HG02938 (cell line): ENCODE measurements around the gene PLEKHA8.

Experiments
- ATAC-seq: cut with Tn5 transposase; IDR thresholded peaks from one replicate; pipeline ENCODE4 v1.9.1; 2021; ENCODE audit warnings: mild to moderate bottlenecking, moderate library complexity; ENCODE audit not compliant: unreplicated experiment

PLEKHA8 gene, protein sequence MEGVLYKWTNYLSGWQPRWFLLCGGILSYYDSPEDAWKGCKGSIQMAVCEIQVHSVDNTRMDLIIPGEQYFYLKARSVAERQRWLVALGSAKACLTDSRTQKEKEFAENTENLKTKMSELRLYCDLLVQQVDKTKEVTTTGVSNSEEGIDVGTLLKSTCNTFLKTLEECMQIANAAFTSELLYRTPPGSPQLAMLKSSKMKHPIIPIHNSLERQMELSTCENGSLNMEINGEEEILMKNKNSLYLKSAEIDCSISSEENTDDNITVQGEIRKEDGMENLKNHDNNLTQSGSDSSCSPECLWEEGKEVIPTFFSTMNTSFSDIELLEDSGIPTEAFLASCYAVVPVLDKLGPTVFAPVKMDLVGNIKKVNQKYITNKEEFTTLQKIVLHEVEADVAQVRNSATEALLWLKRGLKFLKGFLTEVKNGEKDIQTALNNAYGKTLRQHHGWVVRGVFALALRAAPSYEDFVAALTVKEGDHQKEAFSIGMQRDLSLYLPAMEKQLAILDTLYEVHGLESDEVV

DNA sequence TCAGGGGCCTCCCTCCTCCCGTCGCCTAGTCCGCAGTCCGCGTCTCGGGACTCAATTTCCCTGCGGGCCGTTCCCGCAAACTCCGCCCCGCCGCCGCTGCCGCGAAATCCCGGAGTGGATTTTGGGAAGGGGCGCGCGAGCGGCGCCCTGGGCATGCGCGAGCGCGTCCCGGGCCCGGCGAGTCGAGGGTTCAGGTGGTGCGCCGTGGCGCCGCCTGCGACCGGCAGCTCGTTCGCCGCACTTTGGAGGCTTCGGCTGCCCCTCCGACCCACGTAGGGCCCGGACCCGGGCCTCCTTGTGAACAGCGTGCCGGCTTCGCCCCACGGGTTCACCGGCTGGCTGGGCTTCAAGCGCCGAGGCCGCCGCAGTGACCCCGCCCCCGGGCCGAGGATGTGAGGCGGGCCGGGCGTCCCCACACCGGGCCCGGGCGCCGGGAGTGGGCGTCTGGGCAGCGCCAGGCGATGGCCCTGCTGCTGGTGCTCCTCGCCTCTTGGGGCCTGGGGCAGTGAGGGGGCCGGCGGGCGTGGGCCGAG lies at the start of gene PLEKHA8:
TSS of gene PLEKHA8 (plus strand) at position 197 of the 533 bp plus-strand sequence. CDS start 351 bp downstream, outside the sequence.
- ATAC-seq, result peak; percentile 32

DNA sequence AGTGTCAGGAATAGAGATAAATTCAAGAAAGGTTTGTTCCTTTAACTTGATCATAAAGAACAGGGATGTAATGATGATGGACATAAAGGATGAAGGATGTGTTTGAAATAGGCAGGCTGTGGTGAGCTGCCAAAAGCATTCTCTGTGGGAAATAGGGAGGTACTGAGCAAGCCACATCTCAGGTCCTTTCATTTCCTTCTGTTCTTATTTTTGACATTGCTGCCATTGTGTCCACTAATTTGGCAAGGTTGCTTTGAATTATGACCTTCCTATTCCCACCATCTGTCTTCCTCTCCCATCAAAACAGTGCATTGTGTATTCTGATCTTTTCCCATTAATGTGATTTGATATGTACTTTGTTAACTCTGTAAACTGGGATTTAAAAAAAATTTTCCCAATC lies 48.1 kb upstream of the PLEKHA8 start:
- no peak for ATAC-seq

DNA sequence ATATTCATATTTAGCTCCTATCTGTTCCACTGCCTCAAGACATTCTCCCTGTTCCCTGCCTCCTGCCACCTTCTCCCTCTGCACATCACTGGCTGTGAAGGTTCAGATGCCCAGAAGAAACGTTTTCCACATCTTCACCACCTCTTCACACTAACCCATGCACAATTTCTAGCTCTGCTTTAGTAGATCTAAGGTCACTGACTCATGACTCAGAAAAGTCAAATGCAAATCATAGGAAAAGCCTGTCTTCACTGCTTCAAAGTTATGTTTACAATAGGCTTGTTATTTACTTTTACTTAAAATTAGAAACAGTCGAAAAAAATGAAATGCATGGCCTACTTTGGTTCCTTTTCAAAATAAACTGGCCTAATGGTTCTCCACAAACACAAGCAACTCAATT lies 41.1 kb upstream of the PLEKHA8 start:
- no peak for ATAC-seq

DNA sequence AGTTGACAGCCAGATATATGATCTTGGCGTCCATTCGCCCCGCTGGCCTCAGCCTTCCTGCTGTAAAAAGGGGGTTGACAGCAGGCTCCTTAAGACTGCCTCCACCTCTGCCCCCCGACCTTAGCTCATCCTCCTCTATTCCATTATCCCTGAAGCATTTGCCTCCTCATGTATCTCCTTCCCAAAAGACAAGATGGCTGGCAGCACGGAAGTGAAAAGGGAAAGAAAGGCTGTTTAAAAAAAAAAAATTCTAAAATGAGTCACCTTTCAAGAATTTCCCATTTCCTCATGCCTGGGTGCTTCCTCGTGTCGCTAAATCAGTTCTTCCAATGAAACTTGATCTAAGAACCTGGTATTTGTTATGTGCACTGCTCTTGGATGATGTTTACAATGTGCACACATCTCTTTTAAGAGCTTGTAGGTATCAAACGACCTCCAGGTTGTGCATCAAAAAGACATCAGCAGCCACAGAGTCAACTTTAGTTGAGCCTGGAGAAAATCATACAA lies 40.3 kb upstream of the PLEKHA8 start:
- no peak for ATAC-seq

DNA sequence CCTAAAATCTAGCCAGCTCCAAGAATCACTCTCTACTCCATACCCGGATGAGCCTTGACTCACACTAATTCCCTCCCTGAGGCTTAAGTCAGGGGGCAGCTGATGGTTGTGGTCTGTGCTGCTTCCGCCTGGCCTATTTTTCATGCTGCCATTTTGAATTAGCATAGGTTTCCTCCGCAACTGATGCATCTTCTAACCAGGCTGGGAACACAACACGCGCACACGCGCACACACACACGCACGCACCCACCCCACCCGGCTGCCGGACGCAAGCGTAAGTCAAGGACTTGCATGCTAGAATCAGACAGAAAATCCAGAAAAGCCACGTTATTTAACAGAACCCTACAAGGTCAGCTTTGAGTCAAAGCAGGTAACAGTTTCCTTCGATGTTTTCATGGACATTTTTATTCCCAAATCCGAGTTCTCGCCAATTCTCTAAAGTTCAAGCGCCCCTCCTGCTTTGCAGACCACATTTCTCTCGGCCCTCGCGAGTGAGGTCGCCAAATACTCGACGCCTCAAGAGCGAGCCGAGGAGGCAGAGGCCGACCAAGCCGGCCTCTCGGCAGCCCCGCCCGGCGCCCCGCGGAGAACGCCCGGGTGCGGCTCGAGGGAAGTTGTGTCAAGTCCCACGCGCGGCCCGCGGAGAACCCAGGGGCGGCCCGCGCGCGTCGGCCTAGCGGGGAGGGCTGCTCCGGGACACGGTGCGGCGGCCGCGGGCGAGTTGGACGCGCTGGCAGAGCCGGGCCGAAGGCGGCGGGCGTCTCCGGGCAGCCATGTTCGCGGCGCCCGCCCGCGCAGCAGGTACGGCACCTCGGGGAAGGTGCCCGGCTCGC lies 39.6 kb upstream of the PLEKHA8 start:
- ATAC-seq, result peak; percentile 40

DNA sequence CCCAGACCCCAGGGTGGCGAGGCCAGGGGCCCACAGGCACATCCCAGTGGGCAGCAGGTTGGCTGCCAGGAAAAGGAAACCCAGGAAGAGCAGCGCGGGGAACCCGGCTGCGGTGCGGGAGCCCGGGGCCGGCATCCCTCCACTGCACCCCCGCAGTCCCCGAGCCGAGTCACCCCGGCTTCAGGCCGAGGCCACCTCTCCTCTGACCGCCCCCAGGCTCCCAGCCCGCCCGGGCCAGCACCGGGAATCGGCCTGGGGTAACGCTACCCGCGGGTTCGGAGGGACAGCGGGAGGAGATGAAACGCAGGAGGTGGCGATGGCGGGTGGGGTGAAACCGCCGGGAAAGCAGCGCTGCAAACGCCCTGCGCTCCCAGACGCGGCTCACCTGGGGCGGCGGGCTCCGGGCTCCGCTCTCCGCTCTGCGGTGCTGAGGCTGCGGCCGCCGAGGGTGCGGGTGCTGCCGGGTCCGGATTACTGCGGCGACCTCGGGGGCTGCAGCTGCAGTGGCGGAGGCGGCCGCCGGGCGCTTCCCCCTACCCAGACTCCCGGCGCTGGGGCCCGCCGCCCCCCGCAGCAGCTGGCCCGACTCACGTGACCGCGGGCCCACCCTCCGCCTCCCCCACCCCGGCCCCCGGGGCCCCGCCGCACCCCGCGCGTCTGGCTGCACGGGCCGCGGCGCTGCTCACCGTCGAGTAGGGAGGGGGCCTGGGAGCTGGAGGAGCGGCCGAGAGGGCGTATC lies 38.8 kb upstream of the PLEKHA8 start, which contains the start of gene SCRN1:
TSS of gene SCRN1 (minus strand) at position 545 of the 739 bp plus-strand sequence. CDS start 20,734 bp downstream, outside the sequence.
- ATAC-seq, result peak; percentile 27

DNA sequence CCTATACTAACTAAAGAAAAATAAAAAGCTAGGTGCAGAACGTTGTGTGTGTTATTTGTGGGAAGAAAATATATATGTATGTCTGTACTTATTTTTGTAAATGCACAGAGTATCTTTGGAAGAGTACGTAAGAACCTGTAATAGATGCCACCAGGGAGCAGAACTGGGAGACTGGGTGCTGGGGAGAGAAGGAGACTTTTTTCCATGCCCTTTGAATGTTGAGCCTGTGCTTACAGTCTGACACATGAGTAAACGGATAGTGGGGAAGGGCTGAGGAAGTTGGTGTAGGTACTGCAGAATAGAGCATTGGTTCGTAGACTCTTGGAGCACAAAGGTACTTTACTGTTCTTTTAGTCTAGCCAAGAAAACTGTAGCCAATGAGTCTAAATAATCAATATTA lies 37.3 kb upstream of the PLEKHA8 start:
- ATAC-seq, result no peak

DNA sequence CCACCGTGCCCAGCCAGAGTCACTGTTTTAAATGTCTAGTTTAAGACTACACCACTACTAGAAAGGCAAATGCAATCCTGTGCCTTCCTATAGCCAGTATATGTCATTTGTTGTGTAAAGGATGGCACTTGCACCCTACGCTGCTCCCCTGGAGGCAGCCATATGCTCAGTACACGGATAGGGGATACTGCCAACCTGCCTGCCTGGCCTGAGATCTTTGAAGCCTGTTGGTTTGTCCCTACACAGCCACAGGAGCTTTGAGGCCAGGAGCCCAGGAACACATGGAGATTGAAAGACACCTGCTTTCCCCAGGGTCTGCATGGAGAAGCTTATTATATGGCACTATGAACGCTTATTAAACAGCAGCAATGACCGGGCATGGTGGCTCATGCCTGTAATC lies 36.3 kb upstream of the PLEKHA8 start:
- no peak for ATAC-seq

DNA sequence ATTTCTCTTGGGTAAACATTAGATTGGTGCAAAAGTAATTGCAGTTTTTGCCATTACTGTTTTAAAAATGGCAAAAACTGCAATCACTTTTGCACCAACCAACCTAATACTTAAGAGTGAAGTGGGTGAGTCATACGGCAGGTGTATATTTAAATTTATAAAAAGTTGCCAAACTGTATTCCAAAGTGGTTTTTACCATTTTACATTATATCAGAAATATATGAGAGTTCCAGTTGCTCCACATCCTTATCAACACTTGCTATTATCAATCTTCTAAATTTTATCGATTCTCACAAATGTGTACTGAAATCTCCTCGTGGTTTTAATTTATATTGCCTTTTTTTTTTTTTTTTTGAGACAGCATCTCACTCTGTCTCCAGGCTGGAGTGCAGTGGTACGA lies 35.1 kb upstream of the PLEKHA8 start:
- ATAC-seq, result no peak

DNA sequence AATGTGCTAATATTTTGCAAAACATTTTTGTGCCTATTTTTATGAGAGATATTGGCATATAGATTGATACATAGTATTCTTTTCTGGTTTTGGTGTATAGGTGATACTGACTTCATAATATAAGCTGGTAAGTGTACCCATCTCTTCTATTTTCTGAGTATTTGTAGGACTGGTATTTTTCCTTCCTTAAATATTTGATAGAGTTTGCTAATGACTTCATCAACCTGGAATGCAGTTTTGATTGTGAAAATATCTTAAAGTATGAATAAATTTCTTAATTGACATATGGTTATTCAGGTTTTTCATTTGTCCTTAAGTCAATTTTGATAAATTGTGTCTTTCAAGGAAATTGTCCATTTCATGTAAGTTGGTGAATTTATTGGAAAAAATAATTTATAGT lies 32.6 kb upstream of the PLEKHA8 start:
- no peak for ATAC-seq

DNA sequence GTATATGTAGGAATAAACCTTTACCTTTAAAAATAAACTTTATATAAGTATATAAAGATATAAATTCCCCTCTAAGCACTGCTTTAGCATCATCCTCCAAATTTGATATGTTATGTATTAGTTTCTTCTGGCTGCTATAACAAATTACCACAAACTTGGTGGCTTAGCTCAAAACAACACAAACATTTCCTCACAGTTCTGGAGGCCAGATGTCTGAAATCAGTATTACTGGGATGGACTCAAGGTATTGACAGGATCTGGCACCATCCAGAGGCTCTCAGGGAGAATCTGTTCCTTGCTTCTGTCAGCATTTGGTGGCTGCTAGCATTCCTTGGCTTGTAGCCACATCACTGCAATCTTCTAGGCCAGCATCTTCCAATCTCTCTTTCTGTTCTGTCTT lies 31.9 kb upstream of the PLEKHA8 start:
- ATAC-seq, result no peak

DNA sequence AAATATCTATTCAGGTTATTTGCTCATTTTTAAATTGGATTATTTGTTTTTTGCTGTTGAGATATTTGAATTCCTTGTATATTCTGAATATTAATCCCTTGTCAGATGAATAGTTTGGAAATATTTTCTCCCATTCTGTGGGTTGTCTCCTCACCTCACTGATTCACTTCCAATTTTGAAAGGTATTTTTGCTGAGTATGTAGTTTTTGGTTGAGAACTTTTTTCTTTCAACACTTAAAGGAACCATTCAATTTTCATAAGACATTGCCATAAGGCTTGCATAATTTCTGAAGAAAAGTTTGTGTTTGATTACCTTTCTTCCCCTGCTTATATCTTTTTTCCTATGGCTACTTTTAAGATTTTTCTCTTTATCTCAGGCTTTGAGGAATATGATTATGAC lies 29.7 kb upstream of the PLEKHA8 start:
- no peak for ATAC-seq

DNA sequence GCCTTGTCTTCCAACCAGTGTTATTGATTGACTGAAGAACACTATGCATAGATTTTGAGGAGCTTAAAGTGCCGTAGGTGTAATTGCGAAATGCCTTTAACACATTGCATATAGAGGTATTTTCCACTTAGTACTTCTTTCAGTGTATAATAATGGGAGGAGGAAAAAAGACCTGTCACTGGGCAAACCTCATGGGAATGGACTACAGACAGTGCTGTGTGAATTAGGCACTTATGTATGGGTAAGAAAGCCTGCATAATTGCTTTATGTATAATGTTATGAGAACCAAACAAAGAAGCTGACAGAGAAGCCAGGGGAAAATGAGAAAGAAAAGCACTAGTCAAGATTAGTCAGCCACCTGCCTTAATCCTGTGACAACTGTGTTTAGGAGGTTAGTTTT lies 26.2 kb upstream of the PLEKHA8 start:
- no peak for ATAC-seq

DNA sequence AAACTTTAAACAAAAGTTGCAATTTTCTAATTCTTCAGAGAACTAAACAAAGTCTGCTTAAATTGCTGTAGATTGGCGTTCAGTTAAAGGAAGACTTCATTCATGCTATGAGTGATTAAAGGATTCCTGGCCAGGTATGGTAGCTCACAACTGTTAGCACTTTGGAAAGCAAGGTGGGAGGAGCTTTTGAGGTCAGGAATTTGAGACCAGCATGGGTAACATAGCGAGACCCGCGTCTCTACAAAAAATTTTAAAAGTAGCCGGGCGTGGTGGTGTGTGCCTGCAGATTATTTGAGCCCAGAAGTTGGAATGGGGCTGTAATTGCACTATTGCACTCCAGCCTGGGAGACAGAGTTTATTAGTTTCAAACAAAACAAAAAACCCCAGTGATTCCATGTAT lies 25.1 kb upstream of the PLEKHA8 start:
- ATAC-seq, result no peak

DNA sequence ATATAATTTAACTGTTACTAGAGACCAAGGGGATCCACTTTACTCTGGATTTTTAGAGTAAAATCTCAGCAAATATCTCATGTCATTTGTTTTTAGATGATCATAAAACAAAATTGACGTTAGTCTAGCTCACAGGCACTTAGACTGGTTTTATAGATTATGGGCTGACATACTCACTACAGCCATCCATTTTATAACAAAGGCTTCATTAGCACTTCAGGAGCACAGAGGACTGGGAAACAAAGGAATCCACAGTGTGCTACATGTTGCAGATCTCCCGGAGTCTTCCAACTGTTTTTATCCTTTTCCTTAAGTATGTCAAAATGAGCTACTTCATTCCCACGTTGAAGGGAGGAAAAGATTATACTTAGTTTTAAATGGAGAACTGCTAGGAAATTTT lies 22.7 kb upstream of the PLEKHA8 start:
- no peak for ATAC-seq

DNA sequence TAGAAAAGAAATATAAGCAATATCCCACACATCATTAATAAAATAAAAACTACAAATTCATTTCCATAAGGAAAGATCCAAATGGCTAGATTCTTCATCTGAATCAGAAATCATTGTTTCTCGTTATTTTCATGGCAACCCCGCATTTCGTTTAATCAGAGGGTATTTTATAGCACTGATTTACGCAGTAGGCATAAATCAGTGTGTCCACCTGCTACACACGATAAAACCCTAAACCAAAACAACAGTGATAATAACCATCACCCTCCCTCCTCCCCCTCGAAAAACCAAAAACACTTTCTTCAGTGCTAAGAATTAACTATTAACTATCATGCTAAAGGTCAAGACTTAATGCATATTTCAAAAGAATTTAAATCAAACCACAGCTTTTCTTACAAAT lies 18.2 kb upstream of the PLEKHA8 start:
- ATAC-seq, result no peak

DNA sequence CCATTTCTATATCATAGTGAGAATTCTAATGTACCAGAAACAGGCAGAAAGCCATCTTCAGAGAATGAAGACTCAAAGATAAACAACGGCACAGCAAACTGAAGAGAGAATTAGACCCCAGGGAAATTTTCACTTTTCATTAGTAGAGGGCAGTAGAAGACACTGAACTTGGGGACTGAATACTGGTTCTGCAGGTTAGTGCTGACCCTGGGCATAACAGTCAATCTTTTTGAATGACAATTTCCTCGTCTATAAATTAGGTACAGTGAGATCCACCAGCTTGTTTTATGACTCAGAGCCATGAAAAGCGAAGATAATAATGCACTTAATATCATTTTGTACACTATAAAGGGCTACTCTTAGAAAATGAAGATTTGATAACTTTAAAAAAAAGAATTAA lies 15.5 kb upstream of the PLEKHA8 start:
- ATAC-seq, result no peak

DNA sequence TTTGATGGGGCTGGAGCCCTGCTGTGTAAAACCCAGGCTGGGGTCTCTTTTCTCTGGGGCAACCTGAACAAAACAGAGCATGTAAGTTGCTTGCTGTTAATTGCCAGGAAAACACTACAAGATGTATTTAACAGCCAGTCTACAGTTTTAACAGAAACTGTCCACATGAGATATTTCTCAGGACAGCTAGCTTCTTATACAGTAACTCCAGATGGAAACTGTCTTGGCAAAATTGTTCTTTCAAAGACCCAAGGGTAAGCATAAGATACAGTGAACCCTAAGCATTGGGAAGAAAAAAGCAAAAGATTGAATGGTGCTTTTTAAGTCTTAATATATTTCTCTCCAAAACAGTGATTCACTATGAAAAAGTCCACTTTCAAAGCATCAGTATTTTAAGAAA lies 9.8 kb upstream of the PLEKHA8 start:
- ATAC-seq, result no peak

DNA sequence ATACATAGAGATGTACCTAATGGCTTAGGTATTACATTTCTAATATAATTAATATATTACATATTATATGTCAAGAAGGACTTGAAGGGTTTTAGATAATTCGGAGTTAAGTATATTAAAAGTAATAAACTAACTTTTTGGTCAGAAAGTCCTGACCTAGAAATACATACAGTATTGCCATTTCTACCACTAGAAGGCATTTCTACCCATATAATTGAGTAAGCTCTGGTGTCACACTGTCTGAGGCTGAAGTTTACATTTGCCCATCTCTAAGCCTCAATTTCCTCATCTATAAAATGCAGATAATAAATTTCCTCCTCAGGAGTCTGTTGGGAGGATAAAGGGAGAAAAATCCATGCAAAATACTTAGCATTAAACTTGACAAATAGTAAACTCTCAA lies 8.8 kb upstream of the PLEKHA8 start:
- ATAC-seq, result no peak

DNA sequence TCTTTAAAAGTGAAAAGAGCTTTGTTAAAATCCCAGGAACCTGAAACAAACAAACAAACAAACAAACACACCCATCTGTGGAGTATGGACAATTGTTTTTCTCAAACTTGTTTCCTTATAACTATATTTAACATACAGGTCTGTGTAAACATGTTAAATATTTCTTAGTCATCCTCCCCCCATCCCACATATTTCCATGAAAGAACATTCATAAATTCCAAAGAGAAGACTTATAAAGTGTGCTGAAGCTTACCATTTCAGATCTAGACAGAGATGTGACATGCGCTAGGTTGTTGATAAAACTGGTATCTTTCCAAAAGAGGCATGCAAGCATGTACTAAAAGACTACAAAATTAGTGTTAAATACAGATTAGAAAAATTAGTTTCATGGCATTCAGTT lies 8.3 kb upstream of the PLEKHA8 start:
- ATAC-seq, result no peak

DNA sequence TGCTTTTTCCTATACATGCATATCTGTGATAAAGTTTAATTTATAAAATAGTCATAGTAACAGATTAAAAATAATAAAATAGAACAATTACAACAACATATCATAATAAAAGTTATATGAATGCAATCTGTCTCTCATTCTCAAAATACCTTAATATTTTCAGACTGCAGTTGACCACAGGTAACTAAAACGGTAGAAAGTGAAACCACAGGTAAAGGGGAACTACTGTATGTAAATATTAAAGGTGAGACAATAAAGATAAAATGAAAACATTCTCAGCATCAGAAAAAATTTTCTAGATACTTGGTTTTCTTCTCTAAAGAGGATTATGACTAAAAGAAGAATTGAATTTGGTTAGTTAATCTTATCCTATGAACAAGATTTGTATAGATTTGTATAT lies 7.7 kb upstream of the PLEKHA8 start:
- no peak for ATAC-seq
